ENCODE data around the gene DAB2. TPM values are rescaled to one million over a fixed set of nuclear protein-coding genes. Genes with fewer than 3 reads are reported as not detected.

The DAB2 gene
- total RNA-seq, 2 donors from 2014 or later: 12.3 to 23.8 TPM

- Mint-ChIP-seq H3K9me3 (no peaks in the 10 kb centered on the region), H3K36me3 (ENCODE audit: low read depth) (no peaks in the 10 kb centered on the region), H3K4me1 (peaks cover 5% of the 10 kb centered on the region), H3K4me3 (no peak overlapping the region), H3K27ac (no peak overlapping the region), H3K27me3 (ENCODE audit: insufficient read depth) (peaks cover 3% of the 10 kb centered on the region)
- no peak overlapping the region for H3K9ac ChIP-seq (ENCODE audit: extremely low read depth, low read length, poor library complexity, severe bottlenecking)
- DNase-seq: no peak
- no peak overlapping the region for H3K4me3 ChIP-seq (ENCODE audit: low read length)
- WGBS, 2 experiments (ENCODE audit: insufficient coverage in 1 of 2, insufficient read length in 1 of 2): 50 to 74% methylated on average over 1 to 2 of the region's 2 CpGs
- no peak overlapping the region for H3K27ac ChIP-seq (ENCODE audit: low read depth, low read length)
- H3K27me3 ChIP-seq (ENCODE audit: control insufficient read depth, insufficient read depth, low read length, poor library complexity, severe bottlenecking): no peaks in the 10 kb centered on the region
- H3K4me1 ChIP-seq (ENCODE audit: control insufficient read depth, insufficient read depth, low read length): no peaks in the 10 kb centered on the region
- no peaks in the 10 kb centered on the region for H3K9me3 ChIP-seq (ENCODE audit: control insufficient read depth, low read length)
- no peaks in the 10 kb centered on the region for H3K36me3 ChIP-seq (ENCODE audit: control insufficient read depth, insufficient read depth, low read length)
- no peak for TF ChIP-seq CTCF (conservative IDR thresholded peaks at IDR 0.05)
Observed at GRCh38 chr5:39430461-39430860, 5.7 kb upstream of the DAB2 start.

GRCh38 chr5:39428640-39429039, 3.9 kb upstream of the DAB2 start:
- no peak for TF ChIP-seq CTCF (conservative IDR thresholded peaks at IDR 0.05)
- WGBS, 2 experiments (ENCODE audit: insufficient coverage in 1 of 2, insufficient read length in 1 of 2): 94% methylated on average over 4 of the region's 4 CpGs; no CpG with 5 or more reads in 1 of the 2 experiments
- no peak overlapping the region for H3K9ac ChIP-seq (ENCODE audit: extremely low read depth, low read length, poor library complexity, severe bottlenecking)
- H3K4me3 ChIP-seq (ENCODE audit: low read length): no peak overlapping the region
- Mint-ChIP-seq H3K9me3 (no peaks in the 10 kb centered on the region), H3K4me3 (no peak overlapping the region), H3K27me3 (ENCODE audit: insufficient read depth) (peaks cover 3% of the 10 kb centered on the region), H3K36me3 (ENCODE audit: low read depth) (no peaks in the 10 kb centered on the region), H3K4me1 (peaks cover 7% of the 10 kb centered on the region), H3K27ac (no peak overlapping the region)
- H3K36me3 ChIP-seq (ENCODE audit: control insufficient read depth, insufficient read depth, low read length): no peaks in the 10 kb centered on the region
- no peak overlapping the region for H3K27ac ChIP-seq (ENCODE audit: low read depth, low read length)
- H3K9me3 ChIP-seq (ENCODE audit: control insufficient read depth, low read length): no peaks in the 10 kb centered on the region
- no peaks in the 10 kb centered on the region for H3K27me3 ChIP-seq (ENCODE audit: control insufficient read depth, insufficient read depth, low read length, poor library complexity, severe bottlenecking)
- no peak for DNase-seq
- H3K4me1 ChIP-seq (ENCODE audit: control insufficient read depth, insufficient read depth, low read length): no peaks in the 10 kb centered on the region

GRCh38 chr5:39427633-39428032, 2.9 kb upstream of the DAB2 start:
- Mint-ChIP-seq H3K36me3 (ENCODE audit: low read depth) (no peaks in the 10 kb centered on the region), H3K27me3 (ENCODE audit: insufficient read depth) (peaks cover 3% of the 10 kb centered on the region), H3K27ac (no peak overlapping the region), H3K4me1 (peaks cover 17% of the 10 kb centered on the region), H3K9me3 (no peaks in the 10 kb centered on the region), H3K4me3 (no peak overlapping the region)
- Histone ChIP-seq H3K9me3 (ENCODE audit: control insufficient read depth, low read length) (no peaks in the 10 kb centered on the region), H3K36me3 (ENCODE audit: control insufficient read depth, insufficient read depth, low read length) (no peaks in the 10 kb centered on the region), H3K27me3 (ENCODE audit: control insufficient read depth, insufficient read depth, low read length, poor library complexity, severe bottlenecking) (no peaks in the 10 kb centered on the region), H3K4me3 (ENCODE audit: low read length) (no peak overlapping the region), H3K27ac (ENCODE audit: low read depth, low read length) (no peak overlapping the region), H3K9ac (ENCODE audit: extremely low read depth, low read length, poor library complexity, severe bottlenecking) (no peak overlapping the region), H3K4me1 (ENCODE audit: control insufficient read depth, insufficient read depth, low read length) (peaks cover 1% of the 10 kb centered on the region)
- no peak for TF ChIP-seq CTCF (conservative IDR thresholded peaks at IDR 0.05)
- DNase-seq: no peak
